ENCODE measurements around the gene GOLIM4.

The GOLIM4 gene

GRCh38 chr3:168116279-168116678, 20.6 kb upstream of the GOLIM4 start:
- no peak for TF ChIP-seq CTCF (conservative IDR thresholded peaks at IDR 0.05; ENCODE audit: low read length)
- no peak overlapping the region for H3K4me3 ChIP-seq (ENCODE audit: low read length)
- peak; percentile 68 for DNase-seq (ENCODE audit: low read depth)

- no peak overlapping the region for H3K4me3 ChIP-seq (ENCODE audit: low read length)
- DNase-seq (ENCODE audit: low read depth): no peak
- no peak; the same call in 1 of the 2 replicates for TF ChIP-seq CTCF (conservative IDR thresholded peaks at IDR 0.05; ENCODE audit: low read length)
Observed at GRCh38 chr3:168113848-168114247, 18.1 kb upstream of the GOLIM4 start.

GRCh38 chr3:168112894-168113293, 17.2 kb upstream of the GOLIM4 start:
- DNase-seq (ENCODE audit: low read depth): no peak
- H3K4me3 ChIP-seq (ENCODE audit: low read length): no peak overlapping the region
- TF ChIP-seq CTCF (conservative IDR thresholded peaks at IDR 0.05; ENCODE audit: low read length): no peak

- no peak for TF ChIP-seq CTCF (conservative IDR thresholded peaks at IDR 0.05; ENCODE audit: low read length)
- DNase-seq (ENCODE audit: low read depth): no peak
- no peak overlapping the region for H3K4me3 ChIP-seq (ENCODE audit: low read length)
Observed at GRCh38 chr3:168104361-168104760, 8.6 kb upstream of the GOLIM4 start.

GRCh38 chr3:168102735-168103410, 7.1 kb upstream of the GOLIM4 start:
- H3K4me3 ChIP-seq (ENCODE audit: low read length): no peak overlapping the region
- TF ChIP-seq CTCF (conservative IDR thresholded peaks at IDR 0.05; ENCODE audit: low read length): no peak
- no peak for DNase-seq (ENCODE audit: low read depth)

GRCh38 chr3:168100777-168101492, 5.2 kb upstream of the GOLIM4 start:
- H3K4me3 ChIP-seq (ENCODE audit: low read length): no peak overlapping the region
- DNase-seq (ENCODE audit: low read depth): peak; percentile 30
- no peak for TF ChIP-seq CTCF (conservative IDR thresholded peaks at IDR 0.05; ENCODE audit: low read length)

- H3K4me3 ChIP-seq (ENCODE audit: low read length): no peak overlapping the region
- no peak for TF ChIP-seq CTCF (conservative IDR thresholded peaks at IDR 0.05; ENCODE audit: low read length)
- no peak for DNase-seq (ENCODE audit: low read depth)
Observed at GRCh38 chr3:168097381-168097780, 1.7 kb upstream of the GOLIM4 start.
